Upper lobe of right lung (tissue), 1 donor: ENCODE measurements around the gene RLF. TPM values are rescaled to one million over a fixed set of nuclear protein-coding genes. Genes with fewer than 3 reads are reported as not detected.
A peak's percentile ranks its signal among the peaks of the same experiment; 100 is the strongest.

Experiments used
- ATAC-seq: fragments of 200-7000 bp; cut with Tn5 transposase; one replicate; pipeline ENCODE4 v1.9.1; 2020; ENCODE audit warnings: mild to moderate bottlenecking, moderate library complexity
- DNase-seq: peaks from one replicate; pipeline ENCODE4 v3.0.0-alpha.2; 2020
- H3K27ac ChIP-seq: fragments of 200-600 bp; one replicate; pipeline ENCODE4 v1.8.0; 2022
- H3K27me3 ChIP-seq: fragments of 200-600 bp; one replicate; pipeline ENCODE4 v1.8.0; 2022; ENCODE audit warnings: mild to moderate bottlenecking
- H3K36me3 ChIP-seq: fragments of 200-600 bp; one replicate; pipeline ENCODE4 v1.8.0; 2022
- H3K4me1 ChIP-seq: fragments of 200-600 bp; one replicate; pipeline ENCODE4 v1.8.0; 2022
- H3K4me3 ChIP-seq: fragments of 200-600 bp; one replicate; pipeline ENCODE4 v1.8.0; 2022; ENCODE audit warnings: mild to moderate bottlenecking
- H3K9me3 ChIP-seq: fragments of 200-600 bp; one replicate; pipeline ENCODE4 v1.8.0; 2022
- intact Hi-C: fragments of 100-400 bp; cut with DNase I; formaldehyde crosslinking; loops from one replicate; pipeline ENCODE4 v1.11.0; 2022
- total RNA-seq: library from RNA; stranded (reverse); fragmentation: NEBNext Ultra II Directional; extraction: Animal tissue kit (Norgen Biotek cat#: 25700); gene quantifications from one replicate; pipeline ENCODE4 v1.2.1, GENCODE V29; 2021
- TF ChIP-seq, protein P1 (sequence below): fragments of 200-600 bp; IDR thresholded peaks from one replicate; pipeline ENCODE4 v1.8.0; 2022; ENCODE audit warnings: antibody characterized with exemption
- donor health status: DM: no; HTN: yes; CAD: no; lungs with severe emphysema.

Gene RLF
- total RNA-seq, 1 donor from 2014 or later = 13.4 TPM

DNA sequence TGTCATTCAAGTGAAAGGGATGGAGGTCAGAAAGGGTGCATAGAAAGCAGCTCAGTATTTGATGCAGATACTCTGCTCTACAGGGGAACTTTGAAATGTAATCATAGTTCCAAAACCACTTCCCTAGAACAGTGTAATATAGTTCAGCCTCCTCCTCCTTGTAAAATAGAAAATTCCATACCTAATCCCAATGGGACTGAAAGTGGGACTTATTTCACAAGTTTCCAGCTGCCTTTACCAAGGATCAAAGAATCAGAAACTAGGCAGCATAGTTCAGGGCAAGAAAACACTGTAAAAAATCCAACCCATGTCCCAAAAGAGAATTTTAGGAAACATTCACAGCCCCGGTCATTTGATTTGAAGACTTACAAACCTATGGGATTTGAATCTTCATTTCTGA is 78.4 kb downstream of the RLF start:
- H3K4me1 ChIP-seq = no peaks in the 10 kb centered on the region

DNA sequence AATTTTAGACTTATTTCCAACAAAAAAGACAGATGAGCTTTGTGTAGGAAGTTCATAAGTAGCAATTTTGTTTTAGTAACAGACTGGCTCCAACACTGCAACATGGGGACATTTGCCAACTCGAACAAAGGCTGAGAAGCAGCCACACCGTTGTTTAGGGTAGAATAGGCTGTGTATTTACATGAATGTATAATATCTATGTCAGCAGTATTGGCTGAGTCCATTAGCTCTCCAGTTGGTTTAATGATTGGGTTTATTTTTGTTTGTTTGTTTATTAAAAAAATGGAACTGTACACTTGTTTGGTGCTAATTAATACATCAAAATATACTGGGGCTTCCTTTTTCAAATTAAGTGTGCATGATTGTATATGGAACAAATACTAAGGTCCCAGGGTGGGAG is 79.2 kb downstream of the RLF start:
- Histone ChIP-seq H3K27ac (no peak overlapping the region), H3K36me3 (peaks cover 40% of the 10 kb centered on the region), H3K4me1 (no peaks in the 10 kb centered on the region), H3K4me3 (no peak overlapping the region), H3K27me3 (no peaks in the 10 kb centered on the region), H3K9me3 (no peaks in the 10 kb centered on the region)
- DNase-seq (no peak), ATAC-seq (no peak)
- intact Hi-C loops = no loop called here
- TF ChIP-seq, protein P1, sequence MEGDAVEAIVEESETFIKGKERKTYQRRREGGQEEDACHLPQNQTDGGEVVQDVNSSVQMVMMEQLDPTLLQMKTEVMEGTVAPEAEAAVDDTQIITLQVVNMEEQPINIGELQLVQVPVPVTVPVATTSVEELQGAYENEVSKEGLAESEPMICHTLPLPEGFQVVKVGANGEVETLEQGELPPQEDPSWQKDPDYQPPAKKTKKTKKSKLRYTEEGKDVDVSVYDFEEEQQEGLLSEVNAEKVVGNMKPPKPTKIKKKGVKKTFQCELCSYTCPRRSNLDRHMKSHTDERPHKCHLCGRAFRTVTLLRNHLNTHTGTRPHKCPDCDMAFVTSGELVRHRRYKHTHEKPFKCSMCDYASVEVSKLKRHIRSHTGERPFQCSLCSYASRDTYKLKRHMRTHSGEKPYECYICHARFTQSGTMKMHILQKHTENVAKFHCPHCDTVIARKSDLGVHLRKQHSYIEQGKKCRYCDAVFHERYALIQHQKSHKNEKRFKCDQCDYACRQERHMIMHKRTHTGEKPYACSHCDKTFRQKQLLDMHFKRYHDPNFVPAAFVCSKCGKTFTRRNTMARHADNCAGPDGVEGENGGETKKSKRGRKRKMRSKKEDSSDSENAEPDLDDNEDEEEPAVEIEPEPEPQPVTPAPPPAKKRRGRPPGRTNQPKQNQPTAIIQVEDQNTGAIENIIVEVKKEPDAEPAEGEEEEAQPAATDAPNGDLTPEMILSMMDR = no peak

More for the DNA sequence above, 78.4 kb downstream of the RLF start:
- Histone ChIP-seq H3K9me3 (no peaks in the 10 kb centered on the region), H3K27me3 (no peaks in the 10 kb centered on the region), H3K27ac (no peak overlapping the region), H3K36me3 (peaks cover 47% of the 10 kb centered on the region), H3K4me3 (no peak overlapping the region)
- no peak for DNase-seq
- TF ChIP-seq, protein P1 = no peak
- intact Hi-C loops = no loop called here
- no peak for ATAC-seq

DNA sequence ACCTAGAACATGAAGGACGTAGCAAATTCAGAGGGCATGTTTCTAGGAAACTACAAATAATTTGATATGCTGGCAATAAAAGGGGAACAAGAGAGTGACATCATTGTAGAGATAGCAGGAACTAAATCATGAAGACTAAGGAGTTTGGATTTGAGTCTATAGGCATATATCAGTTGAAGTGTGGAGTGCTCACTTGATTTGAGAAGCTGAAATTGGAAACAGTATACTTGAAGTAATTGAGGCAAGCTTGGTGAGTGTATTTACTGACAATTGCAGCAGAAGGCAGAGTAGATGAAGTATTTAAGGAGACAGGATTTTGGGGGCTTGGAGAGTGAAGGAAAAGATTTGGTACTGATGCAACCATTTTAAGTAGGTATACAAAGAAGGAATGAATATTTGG is 80.2 kb downstream of the RLF start:
- no peaks in the 10 kb centered on the region for H3K9me3 ChIP-seq
- TF ChIP-seq, protein P1 = no peak
- H3K27me3 ChIP-seq = no peaks in the 10 kb centered on the region
- H3K4me1 ChIP-seq = no peaks in the 10 kb centered on the region
- H3K4me3 ChIP-seq = no peak overlapping the region
- ATAC-seq (peak; percentile 36), DNase-seq (no peak)
- no peak overlapping the region for H3K27ac ChIP-seq
- H3K36me3 ChIP-seq = peaks cover 30% of the 10 kb centered on the region
- intact Hi-C loops = no loop called here

DNA sequence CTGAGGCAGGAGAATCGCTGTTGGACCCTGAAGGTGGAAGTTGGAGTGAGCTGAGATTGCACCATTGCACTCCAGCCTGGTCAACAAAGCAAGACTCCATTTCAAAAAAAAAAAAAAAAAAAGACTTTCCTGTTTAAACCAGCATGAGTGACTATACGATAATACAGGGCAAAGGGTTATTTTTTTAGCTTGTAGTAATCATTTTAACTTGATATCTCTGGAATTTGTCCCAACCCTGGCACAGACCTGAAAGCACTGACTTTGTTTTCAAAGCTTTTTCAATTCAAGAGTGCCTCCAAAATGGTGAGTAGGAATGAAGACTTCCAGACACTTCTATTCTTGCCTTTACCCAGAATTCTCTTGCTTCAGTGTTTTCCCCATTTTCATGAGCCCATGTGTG is 82.2 kb downstream of the RLF start:
- no peak for DNase-seq
- intact Hi-C loops = no loop called here
- Histone ChIP-seq H3K9me3 (no peaks in the 10 kb centered on the region), H3K4me1 (no peaks in the 10 kb centered on the region), H3K27me3 (no peaks in the 10 kb centered on the region), H3K27ac (no peak overlapping the region), H3K4me3 (no peak overlapping the region), H3K36me3 (peaks cover 11% of the 10 kb centered on the region)
- ATAC-seq = no peak
- TF ChIP-seq, protein P1 = no peak

DNA sequence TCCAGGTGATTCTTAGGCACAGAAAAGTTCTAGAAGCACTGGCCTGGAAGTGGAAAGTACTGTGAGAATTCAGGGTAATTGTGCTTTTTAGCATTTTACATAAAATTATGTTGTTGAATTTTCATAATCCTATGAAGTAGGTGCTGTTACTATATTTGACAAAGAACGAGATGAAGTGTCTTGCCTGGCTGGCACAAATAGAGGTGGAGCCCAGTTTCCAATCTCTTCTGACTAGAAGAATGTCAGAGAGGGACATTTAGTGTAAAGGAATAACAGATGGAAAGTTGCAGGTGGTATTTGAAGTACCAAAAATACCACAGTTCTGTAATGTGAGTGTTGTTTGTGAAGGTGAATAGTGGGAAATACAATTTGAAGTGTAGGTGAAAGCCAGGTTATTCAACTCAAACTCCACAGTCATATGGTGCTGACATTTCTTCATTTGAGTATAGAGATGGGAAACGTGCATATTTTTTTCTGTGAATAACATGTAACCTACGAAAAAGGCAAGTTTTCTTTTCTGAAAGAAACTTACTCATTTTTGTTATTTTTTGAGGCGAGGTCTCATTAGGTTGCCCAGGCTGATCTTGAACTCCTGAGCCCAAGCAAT is 83.1 kb downstream of the RLF start:
- H3K4me1 ChIP-seq = no peaks in the 10 kb centered on the region
- DNase-seq (no peak), ATAC-seq (no peak)
- TF ChIP-seq, protein P1 = no peak
- H3K27me3 ChIP-seq = no peaks in the 10 kb centered on the region
- H3K36me3 ChIP-seq = peaks cover 3% of the 10 kb centered on the region
- no peaks in the 10 kb centered on the region for H3K9me3 ChIP-seq
- H3K4me3 ChIP-seq = no peak overlapping the region
- H3K27ac ChIP-seq = no peak overlapping the region
- intact Hi-C loops = no loop called here

DNA sequence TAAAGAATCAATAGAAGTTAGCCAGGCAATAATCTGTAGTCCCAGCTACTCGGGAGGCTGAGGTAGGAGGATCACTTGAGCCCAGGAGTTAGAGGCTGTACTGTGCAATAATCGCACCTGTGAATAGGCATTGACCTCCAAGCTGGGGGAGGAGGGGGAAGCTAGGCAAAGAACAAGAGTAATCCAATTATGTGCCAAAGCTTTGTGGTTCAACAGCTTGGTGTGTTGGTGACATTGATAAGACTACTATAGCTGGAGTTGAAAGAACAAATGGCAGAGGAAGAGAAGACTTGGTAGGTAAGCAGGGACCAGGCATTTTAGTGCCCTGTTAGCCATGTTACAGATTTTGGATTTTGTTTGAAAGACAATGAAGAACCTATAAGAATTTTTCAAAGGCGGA is 84.5 kb downstream of the RLF start:
- H3K27me3 ChIP-seq = no peaks in the 10 kb centered on the region
- ATAC-seq (no peak), DNase-seq (no peak)
- no peak overlapping the region for H3K27ac ChIP-seq
- TF ChIP-seq, protein P1 = no peak
- H3K36me3 ChIP-seq = no peaks in the 10 kb centered on the region
- no peaks in the 10 kb centered on the region for H3K4me1 ChIP-seq
- H3K4me3 ChIP-seq = no peak overlapping the region
- H3K9me3 ChIP-seq = no peaks in the 10 kb centered on the region
- intact Hi-C loops = no loop called here
